ENCODE measurements around the gene AK2. TPM values are rescaled to one million over a fixed set of nuclear protein-coding genes. Genes with fewer than 3 reads are reported as not detected.

AK2 gene
- total RNA-seq = 100 to 1,000 TPM; 148 to 156 TPM

GRCh38 chr1:33036526-33037503 lies at the start of gene AK2:
Gene AK2 (minus strand): TSS chr1:33036883. CDS start chr1:33036828, 55 bp downstream.

DNA sequence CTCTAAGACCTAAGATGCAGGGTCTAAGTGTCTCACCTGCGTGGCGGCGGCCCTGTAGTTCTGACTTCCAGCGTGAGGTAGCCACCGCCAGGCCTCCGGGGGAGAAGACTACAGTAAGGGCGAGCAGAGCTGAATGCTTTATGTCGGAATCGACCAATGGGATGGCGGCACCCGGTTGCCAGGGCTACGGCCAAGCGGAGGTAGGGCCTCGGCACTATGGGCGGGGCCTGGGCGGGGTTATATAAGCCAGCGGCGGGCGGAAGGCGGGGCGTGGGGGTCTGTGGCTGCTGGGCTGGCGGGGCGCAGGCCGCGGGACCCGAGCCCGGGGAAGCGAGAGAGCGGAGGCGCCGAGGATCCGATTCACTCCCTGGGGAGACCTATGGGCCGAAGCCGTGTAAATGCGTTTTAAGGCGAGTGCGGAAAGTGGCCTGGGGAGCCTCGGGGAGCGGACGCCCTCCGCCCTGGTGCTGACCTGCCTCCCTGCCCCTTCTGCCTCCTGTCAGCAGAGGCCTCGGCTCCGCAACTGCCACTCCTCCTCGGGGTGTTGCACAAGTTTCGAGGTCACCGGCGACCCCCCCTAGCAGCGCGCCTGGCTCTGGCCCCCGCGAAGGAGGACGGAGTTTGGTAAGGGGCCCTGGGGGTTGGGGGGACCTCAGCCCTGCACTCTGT lies 44.3 kb upstream of the AK2 start, which contains the start of gene AZIN2:
AZIN2 (plus strand) TSS at position 269 of the 669 bp plus-strand sequence. CDS start 1,097 bp downstream, outside the sequence.

DNA sequence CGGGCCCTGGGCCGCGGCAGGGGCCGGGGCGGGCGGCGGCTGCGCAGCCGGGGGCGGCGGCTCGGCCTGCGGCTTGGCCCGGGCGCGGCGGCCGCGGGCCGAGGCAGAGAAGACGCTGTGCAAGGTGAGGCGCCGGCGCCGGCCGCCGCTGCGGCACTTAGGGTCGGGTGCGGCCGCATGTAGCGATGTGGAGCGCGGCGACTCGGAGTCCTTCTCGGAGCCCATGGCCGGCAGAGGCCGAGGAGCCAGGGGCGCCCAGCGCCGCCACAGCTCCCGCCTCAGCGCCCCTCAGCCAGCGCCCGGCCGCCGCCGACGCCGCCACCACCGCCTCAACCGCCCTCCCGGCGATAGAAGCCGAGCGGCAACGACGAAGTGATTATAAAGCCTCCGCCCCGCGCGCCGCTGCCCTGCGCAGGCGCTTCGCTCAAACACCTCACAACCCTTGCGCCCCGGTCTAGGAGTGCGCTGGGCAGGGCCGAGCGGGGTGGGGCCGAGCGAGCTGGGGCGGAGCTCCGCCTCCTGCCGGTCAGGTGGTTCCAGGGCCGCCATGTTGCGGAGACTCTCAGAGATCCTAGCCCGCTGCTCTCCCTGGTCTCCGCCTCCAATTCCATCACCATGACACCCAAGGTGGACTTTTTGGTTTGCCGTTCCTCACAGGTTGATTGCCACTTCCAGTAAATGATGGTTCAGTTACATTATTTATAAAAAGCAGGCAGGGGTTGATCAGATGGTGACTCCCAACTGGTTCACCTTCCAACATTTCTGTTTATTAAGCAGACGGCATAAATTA lies 72.0 kb downstream of the AK2 start, which contains the start of gene RNF19B:
RNF19B (minus strand) TSS at position 349 of the 790 bp plus-strand sequence; CDS start at position 225, 124 bp downstream.

Other genes with a start within 250 kb of the AK2 start
- gene YARS1, start 219.5 kb downstream of the AK2 start, total RNA-seq = 100 to 1,000 TPM; 169 to 175 TPM
- gene S100PBP, start 219.2 kb downstream of the AK2 start, total RNA-seq = 10 to 100 TPM; 83.4 to 88.4 TPM
- not detected for gene FNDC5, start 166.0 kb downstream of the AK2 start, total RNA-seq
- under 1 TPM in 1 of 2 experiments, not detected in 1; 0.48 TPM for gene HPCA, start 150.4 kb downstream of the AK2 start, total RNA-seq
- gene TMEM54, start 135.5 kb downstream of the AK2 start, total RNA-seq = not detected
- 10 to 100 TPM; 17.9 to 18.7 TPM for gene RNF19B, start 72.1 kb downstream of the AK2 start, total RNA-seq
- 1 to 10 TPM; 6.6 to 7.0 TPM for gene AZIN2, start 44.3 kb upstream of the AK2 start, total RNA-seq
- 10 to 100 TPM; 11.2 to 13.3 TPM for gene TRIM62, start 145.2 kb upstream of the AK2 start, total RNA-seq
- gene ZNF362, start 219.6 kb upstream of the AK2 start, total RNA-seq = 10 to 100 TPM; 20.0 to 20.6 TPM

All from activated naive CD4-positive, alpha-beta T cell treated with anti-CD3 and anti-CD28 coated beads, Interleukin-2, amount 10 ng/mL, durations not matched to agents 5 hours and 36 hours (primary cell).